HG03025 (cell line): ENCODE results near the gene CFL1.
A peak's percentile ranks its signal among the peaks of the same experiment; 100 is the strongest.

Source experiments
- ATAC-seq: cut with Tn5 transposase; IDR thresholded peaks from one replicate; pipeline ENCODE4 v1.9.1; 2021; ENCODE audit warnings: mild to moderate bottlenecking, moderate library complexity; ENCODE audit not compliant: unreplicated experiment, low FRiP score

CFL1 gene

GRCh38 chr11:65870706-65871681 is 13.0 kb upstream of the CFL1 start:
- ATAC-seq = no peak

DNA sequence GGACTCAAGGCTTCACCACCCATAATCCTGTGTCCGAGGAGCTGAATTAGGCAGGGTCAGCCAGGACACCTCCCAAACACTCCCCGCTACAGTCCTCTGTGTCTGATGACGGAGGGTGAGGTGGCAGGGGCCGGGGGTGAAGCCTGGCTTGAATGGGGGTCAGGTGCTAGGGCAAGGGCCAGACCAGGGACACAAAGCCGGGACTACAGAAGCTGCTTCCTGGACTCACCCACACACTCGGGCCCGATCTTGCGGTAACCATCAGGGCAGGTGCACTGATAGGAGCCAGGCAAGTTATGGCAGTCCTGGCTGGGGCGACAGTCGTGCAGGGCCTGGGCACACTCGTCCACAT is 12.3 kb upstream of the CFL1 start:
- no peak for ATAC-seq

GRCh38 chr11:65869643-65870306 is 11.8 kb upstream of the CFL1 start:
- ATAC-seq = no peak

- no peak for ATAC-seq
These were observed 10.9 kb upstream of the CFL1 start for GRCh38 chr11:65868907-65869306.

GRCh38 chr11:65868076-65868667 is 10.2 kb upstream of the CFL1 start:
- ATAC-seq = no peak

DNA sequence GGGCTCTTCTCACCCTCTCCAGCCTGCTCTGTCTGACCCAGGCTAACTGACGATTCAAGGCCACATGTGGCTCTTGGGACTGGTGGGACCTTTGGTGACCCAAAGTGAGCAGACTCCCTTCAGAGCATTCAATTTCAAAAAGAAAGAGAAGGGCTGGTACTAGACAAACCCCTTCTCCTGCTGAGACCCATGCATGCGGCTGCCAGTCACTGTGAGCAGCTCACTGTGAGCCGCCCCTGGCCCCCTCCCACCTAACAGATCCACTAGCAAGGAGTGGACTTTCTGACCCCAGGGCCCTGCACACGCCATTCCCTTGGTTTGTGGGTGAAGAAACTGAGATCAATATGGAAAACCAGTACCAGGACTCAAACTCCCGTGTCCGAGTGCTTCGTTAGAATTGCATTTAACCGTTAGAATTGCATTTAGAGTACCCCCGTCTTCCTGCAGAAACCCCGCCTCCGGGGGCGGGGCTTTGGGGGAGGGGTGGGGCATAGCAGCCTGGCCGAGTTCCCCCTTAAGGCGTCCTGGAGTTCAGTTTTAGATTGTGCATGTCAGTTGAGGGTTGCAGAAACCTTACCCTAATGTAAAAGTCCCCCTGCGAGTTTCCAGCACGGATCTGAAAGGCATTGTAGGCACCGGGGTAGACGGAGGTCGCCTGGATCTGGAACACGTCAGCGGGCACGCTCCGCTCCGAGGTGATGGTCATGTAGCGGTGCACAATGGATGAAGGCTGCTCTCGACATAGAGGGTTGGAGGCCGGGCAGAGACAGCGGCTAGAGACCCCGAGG is 9.5 kb upstream of the CFL1 start:
- ATAC-seq = no peak

DNA sequence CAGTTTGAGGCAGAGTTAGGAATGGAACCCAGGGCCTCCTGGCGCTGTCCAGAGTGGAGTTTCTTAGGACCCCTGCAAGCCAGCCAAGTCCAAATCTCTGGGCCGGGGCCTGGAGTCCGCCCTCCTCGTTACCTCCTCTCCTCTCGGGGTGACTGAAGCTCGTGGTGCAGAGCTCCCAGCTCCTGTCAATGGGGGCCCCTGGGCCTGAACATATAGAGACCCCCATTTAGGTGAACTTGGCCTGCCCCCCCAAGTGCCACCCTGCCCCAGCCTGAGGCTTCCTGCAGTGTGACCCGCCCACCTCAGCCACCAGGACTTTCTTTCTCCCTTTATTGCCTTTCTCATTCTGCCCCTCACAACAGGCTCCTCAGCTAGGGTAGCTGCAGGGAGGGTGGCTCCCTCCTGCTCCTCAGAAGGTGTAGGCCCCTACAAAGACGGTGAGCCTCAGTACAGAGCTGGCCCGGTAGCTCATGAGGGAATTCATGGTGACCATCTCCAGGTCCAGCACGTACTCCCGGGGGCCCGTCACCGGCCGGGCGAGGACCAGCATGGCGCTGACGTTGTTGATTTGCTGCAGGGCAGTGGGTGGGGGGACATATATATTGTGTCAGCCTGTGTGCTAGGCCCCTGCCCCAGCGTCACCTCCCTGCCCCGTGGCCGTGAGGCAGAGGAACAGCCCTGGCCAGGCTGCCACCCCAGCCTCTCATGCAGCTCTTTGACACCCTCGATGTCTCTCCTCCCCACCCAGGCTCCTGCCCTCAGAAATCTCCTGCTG is 8.7 kb upstream of the CFL1 start:
- no peak for ATAC-seq

DNA sequence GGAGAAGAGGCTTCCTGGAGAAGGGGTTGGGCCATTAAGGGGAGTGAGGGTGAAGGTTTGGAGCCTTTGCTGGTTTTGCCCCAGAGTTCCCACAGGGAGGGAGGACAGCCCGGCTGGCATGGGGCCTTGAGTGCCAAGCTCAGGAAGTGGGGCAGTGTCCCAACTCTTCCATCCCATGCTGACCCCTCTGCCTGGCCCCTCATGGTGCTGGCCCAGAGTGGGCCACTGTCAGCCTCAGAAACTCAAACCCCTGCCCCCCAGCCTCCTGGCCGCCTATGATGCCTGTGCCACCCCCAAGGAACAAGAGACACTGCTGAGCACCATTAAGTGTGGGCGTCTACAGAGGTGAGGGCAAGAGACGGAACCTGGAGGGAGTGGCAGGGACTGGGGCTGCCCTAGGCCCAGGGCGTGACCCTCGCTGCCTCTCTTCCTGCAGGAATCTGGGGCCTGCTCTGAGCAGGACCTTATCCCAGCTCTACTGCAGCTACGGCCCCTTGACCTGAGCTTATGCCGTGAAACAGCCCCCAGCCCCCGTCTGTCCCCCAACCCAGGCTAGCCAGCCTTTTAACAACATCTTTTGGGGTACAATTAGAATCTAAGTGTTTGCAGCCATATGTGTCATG is 7.7 kb upstream of the CFL1 start:
- no peak for ATAC-seq

GRCh38 chr11:65864706-65865471 is 6.9 kb upstream of the CFL1 start:
- no peak for ATAC-seq

DNA sequence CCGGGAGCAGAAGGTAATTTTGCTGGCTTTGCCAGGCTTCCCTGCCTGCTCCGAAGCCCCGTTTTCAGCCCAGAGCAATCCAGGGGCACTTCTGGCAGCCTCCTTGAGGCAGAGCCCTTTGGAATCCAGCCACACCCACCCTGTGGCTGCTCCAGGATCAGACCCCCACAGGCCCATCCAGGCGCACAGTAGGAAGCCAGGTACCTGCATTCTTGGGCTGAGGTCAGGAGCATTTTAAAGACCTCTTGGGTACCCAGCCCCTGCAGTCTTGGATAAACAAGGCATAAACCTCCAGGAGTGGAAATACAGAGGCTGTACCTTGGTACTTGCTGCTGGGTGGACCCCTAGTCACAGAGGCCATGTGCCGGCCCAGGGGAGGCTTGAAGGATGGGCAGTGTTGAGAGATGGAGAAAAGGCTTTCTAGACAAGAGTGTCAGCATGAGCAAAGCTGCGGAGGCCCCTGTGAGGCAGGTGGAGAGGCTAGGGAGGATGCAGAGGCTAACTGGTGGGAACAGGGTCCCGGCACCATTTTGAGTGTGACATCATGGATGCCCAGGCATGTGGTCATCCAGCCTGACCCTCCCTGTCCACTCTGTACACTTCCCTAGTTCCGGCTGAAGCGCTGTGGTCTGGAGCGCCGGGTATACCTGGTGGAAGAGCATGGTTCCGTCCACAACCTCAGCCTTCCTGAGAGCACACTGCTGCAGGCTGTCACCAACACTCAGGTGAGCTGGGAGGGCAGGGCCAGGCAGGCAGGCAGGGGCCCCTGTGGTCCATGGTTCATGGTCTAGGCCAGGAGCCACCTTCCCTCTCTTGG is 6.1 kb upstream of the CFL1 start:
- no peak for ATAC-seq

- ATAC-seq = no peak
These were observed 5.2 kb upstream of the CFL1 start for GRCh38 chr11:65862941-65863888.

GRCh38 chr11:65862191-65862735 is 4.3 kb upstream of the CFL1 start:
- no peak for ATAC-seq

DNA sequence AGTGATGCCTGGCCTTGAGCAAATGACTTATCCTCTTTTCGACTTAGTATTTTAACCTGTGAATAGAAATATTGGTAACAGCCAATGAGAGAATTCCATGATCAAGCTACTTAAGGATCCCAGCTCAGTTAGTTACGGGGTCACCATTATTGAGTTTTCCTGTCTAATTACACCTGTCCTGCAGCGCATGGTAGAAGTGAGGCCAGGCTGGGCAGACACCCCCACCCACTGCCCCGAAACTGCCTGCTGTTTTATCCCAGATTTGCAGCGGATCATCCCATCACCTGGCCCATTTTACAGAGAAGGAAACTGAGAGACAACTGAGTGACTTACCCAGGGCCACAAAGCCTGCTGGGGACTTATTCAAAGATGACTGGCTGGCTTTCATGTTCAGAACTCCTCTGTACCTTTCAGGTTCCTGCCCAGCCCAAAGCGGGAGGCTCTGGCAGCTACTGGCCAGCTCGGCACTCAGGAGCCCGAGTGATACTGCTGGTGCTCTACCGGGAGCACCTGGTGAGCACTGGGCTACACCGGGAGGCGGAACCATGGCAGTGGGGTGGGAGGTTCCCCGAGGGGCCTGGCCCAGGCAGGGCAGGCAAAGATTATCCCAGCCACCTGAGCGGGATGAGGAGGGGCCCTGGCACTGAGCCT is 3.7 kb upstream of the CFL1 start:
- no peak for ATAC-seq

DNA sequence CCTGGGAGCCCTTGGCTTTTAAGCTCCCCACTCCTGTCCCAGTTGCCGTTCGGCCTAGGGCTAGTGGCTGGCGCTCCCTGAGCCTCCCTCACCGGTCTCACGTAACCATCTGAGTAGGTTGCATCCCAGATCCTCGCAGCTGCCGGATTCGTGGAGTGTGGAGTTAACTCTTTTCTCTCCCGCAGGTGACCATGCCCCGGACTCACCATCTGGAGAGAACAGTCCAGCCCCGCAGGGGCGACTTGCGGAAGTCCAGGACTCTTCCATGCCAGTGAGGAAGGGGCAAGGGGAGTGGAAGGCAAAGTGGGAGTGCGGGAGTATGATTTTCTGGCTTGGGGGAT is 3.2 kb upstream of the CFL1 start:
- ATAC-seq = no peak

DNA sequence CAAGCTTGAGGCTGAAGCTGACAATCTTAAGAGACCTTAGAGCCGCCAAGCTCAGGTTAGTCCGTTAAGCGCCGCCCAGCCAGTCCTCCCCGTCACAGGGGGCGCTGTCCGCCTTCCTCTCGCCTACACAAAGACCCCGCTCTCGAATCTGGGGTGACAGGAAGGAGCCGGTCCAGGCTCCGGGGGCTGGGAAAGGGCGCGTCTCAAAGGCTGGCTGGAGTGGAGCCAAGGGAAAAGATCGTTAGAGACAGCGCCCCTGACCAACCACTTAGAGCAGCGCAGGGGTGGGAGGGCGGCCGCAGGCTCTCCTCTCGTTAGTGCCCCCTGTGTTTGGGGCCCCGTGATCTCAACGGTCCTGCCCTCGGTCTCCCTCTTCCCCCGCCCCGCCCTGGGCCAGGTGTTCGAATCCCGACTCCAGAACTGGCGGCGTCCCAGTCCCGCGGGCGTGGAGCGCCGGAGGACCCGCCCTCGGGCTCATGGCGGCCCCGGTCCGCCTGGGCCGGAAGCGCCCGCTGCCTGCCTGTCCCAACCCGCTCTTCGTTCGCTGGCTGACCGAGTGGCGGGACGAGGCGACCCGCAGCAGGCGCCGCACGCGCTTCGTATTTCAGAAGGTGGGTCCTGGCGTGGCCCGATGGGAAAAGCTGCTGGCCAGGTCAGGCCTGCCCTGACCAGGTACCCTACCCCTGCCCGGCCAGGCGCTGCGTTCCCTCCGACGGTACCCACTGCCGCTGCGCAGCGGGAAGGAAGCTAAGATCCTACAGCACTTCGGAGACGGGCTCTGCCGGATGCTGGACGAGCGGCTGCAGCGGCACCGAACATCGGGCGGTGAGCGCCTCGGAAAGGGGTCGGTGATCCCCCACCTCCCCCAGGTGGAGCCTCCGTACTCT is 2.5 kb upstream of the CFL1 start, which contains the start of gene MUS81:
MUS81 (plus strand) TSS at position 156 of the 887 bp plus-strand sequence; CDS start at position 477, 321 bp downstream.
- peak; percentile 26 for ATAC-seq
